Transverse colon (tissue), 4 donors: ENCODE measurements around the gene ACTR1A. TPM values are rescaled to one million over a fixed set of nuclear protein-coding genes. Genes with fewer than 3 reads are reported as not detected.

Source experiments
- small RNA-seq, 4 donors: library from RNA; depleted of rRNA; stranded (forward); fragments of <200 nt; gene quantifications; one replicate each; pipeline ENCODE3, GENCODE V24; 2016
- total RNA-seq, 4 donors: library from RNA; depleted of rRNA; stranded (reverse); fragments of >200 nt; gene quantifications; one replicate each; pipeline ENCODE4 v1.1.0, GENCODE V29; 2016

Gene ACTR1A
- total RNA-seq, 4 donors from 2014 or later, result 49.7 to 90.8 (median 79.4) TPM

Small RNA genes within 50 kb of the gene (small RNA-seq; reads per million reads assigned to genes)
- gene MIR146B, result 2,900 to 6,899 (median 5,328) reads per million in 4 donors

Other genes starting within 250 kb of the ACTR1A start
- gene NFKB2, start 107.0 kb downstream of the ACTR1A start, total RNA-seq, result 10 to 100 TPM in 3 of 4 donors, 1 to 10 TPM in 1; 4.4 to 24.5 (median 17.8) TPM
- gene PSD, start 83.9 kb downstream of the ACTR1A start, total RNA-seq, result 10 to 100 TPM; 38.9 to 56.1 (median 49.4) TPM
- gene FBXL15, start 81.9 kb downstream of the ACTR1A start, total RNA-seq, result 10 to 100 TPM; 16.7 to 56.3 (median 46.0) TPM
- gene CUEDC2, start 70.1 kb downstream of the ACTR1A start, total RNA-seq, result 10 to 100 TPM in 3 of 4 donors, 1 to 10 TPM in 1; 5.2 to 35.2 (median 33.5) TPM
- 10 to 100 TPM in 1 of 4 donors, 1 to 10 TPM in 1, under 1 TPM in 2; 0.48 to 34.4 (median 1.1) TPM for gene C10orf95, start 51.2 kb downstream of the ACTR1A start, total RNA-seq
- gene SUFU, start 1.3 kb upstream of the ACTR1A start, total RNA-seq, result 10 to 100 TPM in 1 of 4 donors, 1 to 10 TPM in 3; 5.4 to 13.8 (median 6.6) TPM
- 100 to 1,000 TPM in 1 of 4 donors, 10 to 100 TPM in 3; 59.1 to 108 (median 66.8) TPM for gene TRIM8, start 141.8 kb upstream of the ACTR1A start, total RNA-seq
- gene ARL3, start 211.7 kb upstream of the ACTR1A start, total RNA-seq, result 1 to 10 TPM; 2.2 to 3.4 (median 2.8) TPM
- gene SFXN2, start 211.9 kb upstream of the ACTR1A start, total RNA-seq, result 10 to 100 TPM in 2 of 4 donors, 1 to 10 TPM in 2; 2.1 to 64.9 (median 7.3) TPM
- 100 to 1,000 TPM in 2 of 4 donors, 10 to 100 TPM in 2; 68.9 to 168 (median 129) TPM for gene WBP1L, start 241.2 kb upstream of the ACTR1A start, total RNA-seq